HEK293T (cell line): ENCODE measurements around the gene MED4.

ENCODE experiments used
- ARNT ChIP-seq: fragments of 450-650 bp; IDR thresholded peaks from 2 replicates; pipeline ENCODE4 v1.6.1; 2017; ENCODE audit warnings: mild to moderate bottlenecking
- BHLHE40 ChIP-seq: fragments of 450-650 bp; IDR thresholded peaks from 2 replicates; pipeline ENCODE4 v1.6.1; 2016; ENCODE audit warnings: mild to moderate bottlenecking, moderate library complexity, borderline replicate concordance
- ELF4 ChIP-seq: fragments of 450-650 bp; IDR thresholded peaks from 2 replicates; pipeline ENCODE4 v1.6.1; 2017; ENCODE audit warnings: antibody characterized with exemption
- FOXA1 ChIP-seq: fragments of 450-650 bp; IDR thresholded peaks from 2 replicates; pipeline ENCODE4 v1.6.1; 2016; ENCODE audit warnings: mild to moderate bottlenecking
- FOXK2 ChIP-seq: fragments of 450-650 bp; IDR thresholded peaks from 2 replicates; pipeline ENCODE4 v1.6.1; 2016; ENCODE audit warnings: mild to moderate bottlenecking
- FOXM1 ChIP-seq: fragments of 450-650 bp; IDR thresholded peaks from 2 replicates; pipeline ENCODE4 v1.6.1; 2017; ENCODE audit warnings: mild to moderate bottlenecking, borderline replicate concordance
- L3MBTL2 ChIP-seq: fragments of 450-650 bp; conservative IDR thresholded peaks from 2 replicates; pipeline ENCODE4 v1.6.1; 2016; ENCODE audit warnings: mild to moderate bottlenecking
- PKNOX1 ChIP-seq: fragments of 450-650 bp; IDR thresholded peaks from 2 replicates; pipeline ENCODE4 v1.6.1; 2016
- SP1 ChIP-seq: fragments of 450-650 bp; IDR thresholded peaks from 2 replicates; pipeline ENCODE4 v1.6.1; 2017
- SUZ12 ChIP-seq: fragments of 450-650 bp; IDR thresholded peaks from 2 replicates; pipeline ENCODE4 v1.6.1; 2016; ENCODE audit warnings: mild to moderate bottlenecking
- ZNF384 ChIP-seq: fragments of 450-650 bp; IDR thresholded peaks from 2 replicates; pipeline ENCODE4 v1.6.1; 2016

GRCh38 chr13:48125794-48126228 is 30.9 kb upstream of the MED4 start:
- TF ChIP-seq FOXM1 (no peak), BHLHE40 (no peak), FOXA1 (no peak), PKNOX1 (no peak), ELF4 (no peak), L3MBTL2 (no peak), ARNT (no peak), SUZ12 (no peak), FOXK2 (no peak), ZNF384 (no peak), SP1 (no peak)
